ENCODE results near the gene OR6A2. TPM values are rescaled to one million over a fixed set of nuclear protein-coding genes. Genes with fewer than 3 reads are reported as not detected.
A peak's percentile ranks its signal among the peaks of the same experiment; 100 is the strongest.

OR6A2 gene
- total RNA-seq, 2 experiments from 2014 or later, result not detected

- no peaks in the 10 kb centered on the region for H3K36me3 Mint-ChIP-seq (ENCODE audit: low read depth)
- H3K27me3 Mint-ChIP-seq, result peaks cover 6% of the 10 kb centered on the region
- POLR2A ChIA-PET, result interaction anchor here (1.0 to 4.0 kb wide), 3 partner anchors 10 to 21 kb away, joined by 3 to 30 read pairs (median 15); no protein-coding TSS in a partner anchor
- Histone ChIP-seq H3K27ac (ENCODE audit: low read depth in 1 of 2, low read length in 2 of 2) (no peak overlapping the region), H3K36me3 (ENCODE audit: insufficient read depth, low read length) (no peaks in the 10 kb centered on the region), H3K9me3 (ENCODE audit: control insufficient read depth in 1 of 2, insufficient read depth in 1 of 2, low read length in 2 of 2) (no peaks in the 10 kb centered on the region), H3K4me3 (ENCODE audit: low read length) (no peak overlapping the region), H3K27me3 (ENCODE audit: control insufficient read depth in 1 of 2, insufficient read depth in 2 of 2, low read length in 2 of 2) (no peaks in the 10 kb centered on the region), H3K4me1 (ENCODE audit: insufficient read depth, low read length) (no peaks in the 10 kb centered on the region)
- no peak for DNase-seq
- no peak for ATAC-seq (ENCODE audit: poor library complexity)
- no peak overlapping the region for H3K27ac Mint-ChIP-seq
- peaks cover 16% of the 10 kb centered on the region for H3K4me1 Mint-ChIP-seq (ENCODE audit: low read depth)
- no peaks in the 10 kb centered on the region for H3K9me3 Mint-ChIP-seq
- no peak for TF ChIP-seq CTCF (IDR thresholded peaks at IDR 0.05)
- intact Hi-C loops (cut with DNase I, micrococcal nuclease), result loop anchor here (2.0 to 10.0 kb wide), 6 partner anchors 45 to 769 kb away; partner anchors contain the start of genes ILK (in 2 of the 2) and RRP8 (in 2 of the 2)
- CTCF ChIA-PET, result interaction anchor here (0.6 to 8.9 kb wide), 16 partner anchors 9 to 151 kb away, joined by 3 to 181 read pairs (median 5); partner anchors contain the start of genes MRPL17 and TPP1
- no peak overlapping the region for H3K4me3 Mint-ChIP-seq
These were observed 43.5 kb downstream of the OR6A2 start for GRCh38 chr11:6755953-6756347.

GRCh38 chr11:6755303-6755952, 44.1 kb downstream of the OR6A2 start:
- intact Hi-C loops (cut with DNase I, micrococcal nuclease), result loop anchor here (5.0 to 10.0 kb wide), 3 partner anchors 153 to 769 kb away; partner anchors contain the start of genes ILK (in 2 of the 2) and RRP8 (in 2 of the 2)
- no peak overlapping the region for H3K27ac Mint-ChIP-seq
- CTCF ChIA-PET, result interaction anchor here (0.6 to 8.9 kb wide), 17 partner anchors 9 to 151 kb away, joined by 3 to 181 read pairs (median 5); partner anchors contain the start of genes MRPL17 and TPP1

More at GRCh38 chr11:6755303-6755952, 44.1 kb downstream of the OR6A2 start:
- Histone ChIP-seq H3K4me1 (ENCODE audit: insufficient read depth, low read length) (peaks cover 3% of the 10 kb centered on the region), H3K4me3 (ENCODE audit: low read length) (no peak overlapping the region), H3K27me3 (ENCODE audit: control insufficient read depth in 1 of 2, insufficient read depth in 2 of 2, low read length in 2 of 2) (no peaks in the 10 kb centered on the region), H3K27ac (ENCODE audit: low read depth in 1 of 2, low read length in 2 of 2) (no peak overlapping the region), H3K36me3 (ENCODE audit: insufficient read depth, low read length) (no peaks in the 10 kb centered on the region), H3K9me3 (ENCODE audit: control insufficient read depth in 1 of 2, insufficient read depth in 1 of 2, low read length in 2 of 2) (no peaks in the 10 kb centered on the region)
- peak; percentile 99 for TF ChIP-seq CTCF (IDR thresholded peaks at IDR 0.05)
- POLR2A ChIA-PET, result interaction anchor here (1.0 to 4.0 kb wide), 3 partner anchors 9 to 20 kb away, joined by 3 to 30 read pairs (median 4); no protein-coding TSS in a partner anchor
- no peak overlapping the region for H3K4me3 Mint-ChIP-seq
- ATAC-seq (ENCODE audit: poor library complexity) (peak; percentile 50), DNase-seq (peak in 7 of 14 experiments; percentile 11 to 76 (median 55))
- peaks cover 20% of the 10 kb centered on the region for H3K4me1 Mint-ChIP-seq (ENCODE audit: low read depth)
- H3K9me3 Mint-ChIP-seq, result no peaks in the 10 kb centered on the region
- no peaks in the 10 kb centered on the region for H3K36me3 Mint-ChIP-seq (ENCODE audit: low read depth)
- peaks cover 5% of the 10 kb centered on the region for H3K27me3 Mint-ChIP-seq
